Measurements from ENCODE around the gene CDC14B. TPM values are rescaled to one million over a fixed set of nuclear protein-coding genes. Genes with fewer than 3 reads are reported as not detected.
"Not testable (repeated sequence)": the region's sequence is repeated elsewhere in the genome, so short reads cannot be mapped to it uniquely, and the experiment has no call there.

The CDC14B gene
- total and polyA plus RNA-seq, 3 donors from 2014 or later, result 33.1 to 44.0 (median 33.7) TPM

DNA sequence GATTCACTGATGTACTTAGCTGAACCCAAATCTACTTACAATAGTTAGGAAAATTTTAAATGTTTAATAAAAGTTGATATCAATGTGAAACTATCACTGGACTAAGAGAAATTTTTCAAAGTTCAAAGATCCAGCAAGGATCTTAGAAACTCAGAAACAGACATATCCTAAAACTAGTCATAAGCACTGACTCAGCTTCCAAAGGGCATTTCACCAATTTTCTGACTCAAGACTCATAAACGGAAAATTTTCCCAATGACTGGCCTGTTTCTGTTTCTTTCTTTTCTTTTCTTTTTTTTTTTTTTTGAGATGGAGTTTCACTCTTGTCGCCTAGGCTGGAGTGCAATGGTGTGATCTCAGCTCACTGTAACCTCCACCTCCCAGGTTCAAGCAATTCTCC lies 66.6 kb downstream of the CDC14B start:
- H3K9me3 ChIP-seq, result no peaks in the 10 kb centered on the region
- no peak overlapping the region for H3K27ac ChIP-seq
- H3K27me3 ChIP-seq, result no peaks in the 10 kb centered on the region
- peaks cover 12% of the 10 kb centered on the region for H3K4me1 ChIP-seq
- no peak for TF ChIP-seq CTCF (IDR thresholded peaks at IDR 0.05)
- no peak for TF ChIP-seq POLR2A (IDR thresholded peaks at IDR 0.05)
- 80 to 84% methylated on average over 2 of the region's 2 CpGs for WGBS, 2 donors
- no peak for DNase-seq
- H3K36me3 ChIP-seq (ENCODE audit: low read depth, missing control alignments), result no peaks in the 10 kb centered on the region
- intact Hi-C loops (cut with DNase I; ENCODE audit: low total_unique reads), result no loop called here
- H3K4me3 ChIP-seq, result no peak overlapping the region

DNA sequence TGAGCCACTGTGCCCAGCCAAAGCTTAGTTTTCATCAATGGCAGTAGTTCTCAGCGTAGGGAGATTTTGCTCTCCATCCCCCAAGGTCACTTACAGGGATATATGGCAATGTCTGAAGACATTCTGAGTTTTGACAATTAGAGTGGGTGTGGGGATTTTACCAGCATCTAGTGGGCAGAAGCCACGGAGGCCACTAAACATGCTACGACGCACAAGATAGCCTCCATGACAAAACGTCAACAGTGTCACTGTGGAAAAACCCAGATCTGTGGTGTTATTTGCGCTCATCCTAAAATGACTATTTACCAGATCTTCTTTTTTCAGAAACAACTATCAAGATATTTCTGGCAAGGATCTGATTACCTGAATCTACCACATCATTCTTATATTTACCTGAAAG lies 68.2 kb downstream of the CDC14B start:
- Histone ChIP-seq H3K27me3 (no peaks in the 10 kb centered on the region), H3K4me1 (peaks cover 12% of the 10 kb centered on the region), H3K4me3 (no peak overlapping the region), H3K9me3 (no peaks in the 10 kb centered on the region), H3K27ac (no peak overlapping the region), H3K36me3 (ENCODE audit: low read depth, missing control alignments) (no peaks in the 10 kb centered on the region)
- WGBS, 2 donors, result 78 to 95% methylated on average over 6 of the region's 6 CpGs
- intact Hi-C loops (cut with DNase I; ENCODE audit: low total_unique reads), result no loop called here
- TF ChIP-seq POLR2A (IDR thresholded peaks at IDR 0.05), result no peak
- TF ChIP-seq CTCF (IDR thresholded peaks at IDR 0.05), result no peak
- DNase-seq, result no peak

DNA sequence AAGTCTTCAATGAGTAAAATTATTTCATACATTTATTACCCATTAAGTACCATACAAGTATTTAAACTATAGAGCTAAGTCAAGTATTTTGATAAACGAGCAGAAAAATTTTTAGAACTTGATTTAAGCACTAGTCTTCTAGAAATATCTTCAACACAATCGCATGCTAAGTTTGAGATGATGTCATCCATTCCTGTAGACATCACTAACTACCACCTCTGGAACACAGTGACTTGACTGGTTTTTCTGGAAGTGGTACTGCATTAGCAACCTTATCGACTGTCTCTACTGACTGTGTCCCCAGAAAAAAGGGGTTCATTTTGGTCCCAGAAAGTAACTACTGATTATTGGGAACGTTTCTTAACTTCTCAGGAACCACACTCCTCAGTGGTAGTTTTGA lies 69.0 kb downstream of the CDC14B start:
- WGBS, 2 donors, result 87 to 90% methylated on average over 4 of the region's 4 CpGs

DNA sequence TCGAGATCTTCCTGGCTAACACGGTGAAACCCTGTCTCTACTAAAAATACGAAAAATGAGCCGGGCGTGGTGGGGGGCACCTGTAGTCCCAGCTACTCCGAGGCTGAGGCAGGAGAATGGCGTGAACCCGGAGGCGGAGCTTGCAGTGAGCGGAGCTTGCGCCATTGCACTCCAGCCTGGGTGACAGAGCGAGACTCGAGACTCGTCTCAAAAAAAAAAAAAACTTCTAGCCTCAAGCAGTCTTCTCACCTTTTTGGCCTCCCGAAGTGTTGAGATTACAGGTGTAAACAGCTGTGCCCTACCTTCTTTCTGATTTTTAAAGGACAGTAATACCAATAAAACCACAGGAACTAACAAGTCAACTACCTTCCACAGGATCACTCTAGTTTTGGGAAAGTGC lies 76.5 kb downstream of the CDC14B start:
- DNase-seq; H3K4me1 ChIP-seq; H3K9me3 ChIP-seq; H3K27ac ChIP-seq; H3K36me3 ChIP-seq (ENCODE audit: low read depth, missing control alignments); H3K4me3 ChIP-seq; intact Hi-C loops (cut with DNase I; ENCODE audit: low total_unique reads); H3K27me3 ChIP-seq: not testable (repeated sequence)
- 96% methylated on average over 15 of the region's 15 CpGs for WGBS, 2 donors

More for the DNA sequence above, 69.0 kb downstream of the CDC14B start:
- no peaks in the 10 kb centered on the region for H3K9me3 ChIP-seq
- no peaks in the 10 kb centered on the region for H3K27me3 ChIP-seq
- intact Hi-C loops (cut with DNase I; ENCODE audit: low total_unique reads), result no loop called here
- peaks cover 7% of the 10 kb centered on the region for H3K4me1 ChIP-seq
- no peak overlapping the region for H3K27ac ChIP-seq
- no peak for DNase-seq
- no peaks in the 10 kb centered on the region for H3K36me3 ChIP-seq (ENCODE audit: low read depth, missing control alignments)
- no peak overlapping the region for H3K4me3 ChIP-seq
- TF ChIP-seq POLR2A (IDR thresholded peaks at IDR 0.05) (no peak), CTCF (IDR thresholded peaks at IDR 0.05) (no peak)

DNA sequence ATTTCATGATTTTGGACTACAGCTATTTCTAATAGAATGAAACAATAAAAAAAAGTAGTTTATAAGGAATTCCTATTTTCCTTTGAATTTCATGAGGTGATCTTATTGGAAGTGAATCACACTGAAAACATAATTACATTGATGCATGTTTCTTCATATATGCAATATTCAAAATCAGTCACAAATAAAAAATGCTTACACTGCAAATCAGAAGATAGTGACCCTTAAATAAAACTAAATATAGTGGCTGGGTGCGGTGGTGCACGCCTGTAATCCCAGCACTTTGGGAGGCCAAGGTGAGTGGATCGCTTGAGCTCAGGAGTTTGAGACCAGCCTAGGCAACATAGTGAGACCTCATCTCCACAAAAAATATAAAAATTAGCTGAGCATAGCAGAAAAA lies 79.5 kb downstream of the CDC14B start:
- Histone ChIP-seq H3K27me3 (no peaks in the 10 kb centered on the region), H3K4me3 (no peak overlapping the region), H3K9me3 (no peaks in the 10 kb centered on the region), H3K27ac (no peak overlapping the region), H3K4me1 (no peaks in the 10 kb centered on the region), H3K36me3 (ENCODE audit: low read depth, missing control alignments) (no peaks in the 10 kb centered on the region)
- no peak for DNase-seq
- 95 to 98% methylated on average over 3 of the region's 3 CpGs for WGBS, 2 donors
- intact Hi-C loops (cut with DNase I; ENCODE audit: low total_unique reads), result no loop called here
- no peak for TF ChIP-seq CTCF (IDR thresholded peaks at IDR 0.05)
- no peak for TF ChIP-seq POLR2A (IDR thresholded peaks at IDR 0.05)
